ENCODE measurements around the gene SEC61B. TPM values are rescaled to one million over a fixed set of nuclear protein-coding genes. Genes with fewer than 3 reads are reported as not detected.

SEC61B gene
- total RNA-seq, 1 donor from 2014 or later = 230 TPM

DNA sequence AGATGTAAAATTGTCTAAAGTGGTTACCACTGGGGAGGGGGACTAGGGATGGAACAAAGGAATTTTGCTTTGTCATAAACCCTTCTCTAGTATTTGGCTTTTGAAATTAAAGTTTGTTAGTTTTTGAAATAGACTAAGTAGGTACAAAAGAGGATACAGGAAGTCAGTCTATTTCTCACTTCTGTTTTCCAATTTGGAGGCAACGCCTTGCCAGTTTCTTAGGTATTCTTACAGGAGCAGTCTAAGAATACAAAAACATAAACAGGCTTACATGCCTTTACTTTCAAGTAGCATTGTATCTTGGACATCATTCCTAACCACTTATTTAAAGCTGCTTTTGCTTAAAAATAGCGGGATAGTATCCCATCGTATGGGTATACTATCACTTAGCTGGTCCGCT lies 34.8 kb upstream of the SEC61B start:
- Histone ChIP-seq H3K27me3 (ENCODE audit: control insufficient read depth, insufficient read depth, low read length) (no peaks in the 10 kb centered on the region), H3K36me3 (ENCODE audit: control insufficient read depth, insufficient read depth, low read length) (no peaks in the 10 kb centered on the region), H3K4me3 (ENCODE audit: low read depth, low read length) (no peak overlapping the region)
- TF ChIP-seq, protein P1, sequence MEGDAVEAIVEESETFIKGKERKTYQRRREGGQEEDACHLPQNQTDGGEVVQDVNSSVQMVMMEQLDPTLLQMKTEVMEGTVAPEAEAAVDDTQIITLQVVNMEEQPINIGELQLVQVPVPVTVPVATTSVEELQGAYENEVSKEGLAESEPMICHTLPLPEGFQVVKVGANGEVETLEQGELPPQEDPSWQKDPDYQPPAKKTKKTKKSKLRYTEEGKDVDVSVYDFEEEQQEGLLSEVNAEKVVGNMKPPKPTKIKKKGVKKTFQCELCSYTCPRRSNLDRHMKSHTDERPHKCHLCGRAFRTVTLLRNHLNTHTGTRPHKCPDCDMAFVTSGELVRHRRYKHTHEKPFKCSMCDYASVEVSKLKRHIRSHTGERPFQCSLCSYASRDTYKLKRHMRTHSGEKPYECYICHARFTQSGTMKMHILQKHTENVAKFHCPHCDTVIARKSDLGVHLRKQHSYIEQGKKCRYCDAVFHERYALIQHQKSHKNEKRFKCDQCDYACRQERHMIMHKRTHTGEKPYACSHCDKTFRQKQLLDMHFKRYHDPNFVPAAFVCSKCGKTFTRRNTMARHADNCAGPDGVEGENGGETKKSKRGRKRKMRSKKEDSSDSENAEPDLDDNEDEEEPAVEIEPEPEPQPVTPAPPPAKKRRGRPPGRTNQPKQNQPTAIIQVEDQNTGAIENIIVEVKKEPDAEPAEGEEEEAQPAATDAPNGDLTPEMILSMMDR (IDR thresholded peaks at IDR 0.05; ENCODE audit: insufficient read depth, low read length, poor library complexity, severe bottlenecking) = no peak
- no peak for DNase-seq (ENCODE audit: low read depth)

DNA sequence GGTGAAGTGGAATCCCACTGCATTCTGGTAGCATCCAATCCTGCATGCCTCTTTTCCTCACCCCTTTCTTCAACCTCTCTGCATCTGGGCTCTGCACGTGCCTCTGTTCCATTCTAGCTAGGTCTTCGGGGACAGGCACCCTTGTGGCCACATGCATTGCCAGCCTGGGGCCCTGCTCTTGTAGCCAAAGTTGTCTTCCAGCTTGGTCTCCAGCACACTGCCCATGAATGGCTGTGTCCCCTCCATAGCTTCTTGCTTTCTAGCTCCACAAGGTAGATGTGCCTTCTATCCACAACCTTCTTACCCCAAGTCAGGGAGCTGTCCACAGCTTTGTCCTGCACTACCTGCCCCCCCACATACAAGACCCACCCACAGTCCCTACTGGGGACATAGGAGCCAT lies 32.9 kb upstream of the SEC61B start:
- no peak overlapping the region for H3K4me3 ChIP-seq (ENCODE audit: low read depth, low read length)
- no peaks in the 10 kb centered on the region for H3K27me3 ChIP-seq (ENCODE audit: control insufficient read depth, insufficient read depth, low read length)
- DNase-seq (ENCODE audit: low read depth) = no peak
- no peaks in the 10 kb centered on the region for H3K36me3 ChIP-seq (ENCODE audit: control insufficient read depth, insufficient read depth, low read length)
- TF ChIP-seq, protein P1 (IDR thresholded peaks at IDR 0.05; ENCODE audit: insufficient read depth, low read length, poor library complexity, severe bottlenecking) = no peak

DNA sequence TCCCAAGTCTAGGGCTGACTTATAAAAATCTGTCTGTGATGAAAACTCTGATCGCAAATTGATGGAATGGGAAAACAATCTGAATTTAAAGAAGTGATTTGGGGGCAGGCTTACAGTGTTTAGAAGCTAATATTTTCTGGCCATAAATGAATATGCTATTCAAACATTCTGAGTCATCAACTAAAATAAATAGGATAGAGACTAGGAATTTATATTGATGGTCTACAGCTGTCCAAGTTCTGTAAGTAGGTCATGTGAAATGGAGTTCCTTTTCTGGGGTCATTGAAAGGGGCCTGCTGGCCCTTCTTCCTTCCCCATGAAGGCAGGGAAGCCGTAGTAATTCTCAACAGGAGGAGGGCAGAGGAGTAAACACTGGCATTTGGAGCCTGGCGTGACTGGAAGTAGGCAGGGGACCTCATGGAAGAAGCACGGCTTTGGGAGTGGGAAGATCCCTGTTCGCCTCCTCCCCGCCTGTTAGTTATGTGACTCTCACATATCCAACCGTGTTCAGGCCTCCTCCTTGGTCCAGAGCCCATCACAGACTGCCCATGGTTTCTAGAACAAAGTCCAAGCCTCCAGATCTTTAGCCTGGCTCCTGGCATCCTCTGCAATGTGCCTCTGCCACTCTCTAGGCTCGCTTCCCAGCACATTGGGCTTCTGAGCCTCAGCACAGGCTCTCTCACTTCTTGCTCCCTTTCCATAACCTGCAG lies 32.0 kb upstream of the SEC61B start:
- H3K36me3 ChIP-seq (ENCODE audit: control insufficient read depth, insufficient read depth, low read length) = no peaks in the 10 kb centered on the region
- peaks cover 2% of the 10 kb centered on the region for H3K27me3 ChIP-seq (ENCODE audit: control insufficient read depth, insufficient read depth, low read length)
- DNase-seq (ENCODE audit: low read depth) = no peak
- TF ChIP-seq, protein P1 (IDR thresholded peaks at IDR 0.05; ENCODE audit: insufficient read depth, low read length, poor library complexity, severe bottlenecking) = no peak
- H3K4me3 ChIP-seq (ENCODE audit: low read depth, low read length) = no peak overlapping the region

DNA sequence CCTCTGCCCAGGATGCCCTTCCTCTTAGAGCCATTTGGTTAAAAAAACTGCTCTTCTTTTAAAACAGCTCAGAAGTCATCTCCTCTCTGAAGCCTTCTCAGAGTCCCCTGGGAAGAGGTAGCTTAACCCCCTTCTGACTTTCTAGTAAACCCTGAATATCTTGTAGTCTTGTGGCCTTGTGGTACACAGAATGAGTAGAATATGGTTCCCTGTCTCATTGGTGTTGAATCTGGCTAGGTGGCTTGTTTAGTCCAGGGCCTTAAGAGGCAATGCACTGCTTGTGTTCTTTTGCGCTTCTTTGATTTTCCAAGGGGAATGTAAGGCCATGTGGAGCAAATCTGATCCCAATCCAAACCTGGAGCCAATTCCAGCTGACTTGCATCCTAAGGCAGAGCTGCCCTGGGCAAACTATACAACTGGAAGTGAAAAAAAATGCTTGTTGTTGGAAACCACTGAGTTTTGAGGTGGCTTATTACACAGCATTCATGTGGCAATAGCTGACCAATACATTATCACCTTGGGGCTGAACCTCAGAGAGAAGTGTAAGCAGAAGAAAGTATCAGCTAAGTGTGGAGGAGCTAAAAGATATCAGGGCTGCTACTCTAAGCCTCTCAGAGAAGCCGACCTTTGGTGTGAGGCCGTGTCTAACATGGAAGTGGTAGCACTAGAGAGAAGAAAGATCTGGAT lies 31.3 kb upstream of the SEC61B start:
- Histone ChIP-seq H3K36me3 (ENCODE audit: control insufficient read depth, insufficient read depth, low read length) (no peaks in the 10 kb centered on the region), H3K4me3 (ENCODE audit: low read depth, low read length) (no peak overlapping the region), H3K27me3 (ENCODE audit: control insufficient read depth, insufficient read depth, low read length) (peaks cover 2% of the 10 kb centered on the region)
- TF ChIP-seq, protein P1 (IDR thresholded peaks at IDR 0.05; ENCODE audit: insufficient read depth, low read length, poor library complexity, severe bottlenecking) = no peak
- DNase-seq (ENCODE audit: low read depth) = no peak

DNA sequence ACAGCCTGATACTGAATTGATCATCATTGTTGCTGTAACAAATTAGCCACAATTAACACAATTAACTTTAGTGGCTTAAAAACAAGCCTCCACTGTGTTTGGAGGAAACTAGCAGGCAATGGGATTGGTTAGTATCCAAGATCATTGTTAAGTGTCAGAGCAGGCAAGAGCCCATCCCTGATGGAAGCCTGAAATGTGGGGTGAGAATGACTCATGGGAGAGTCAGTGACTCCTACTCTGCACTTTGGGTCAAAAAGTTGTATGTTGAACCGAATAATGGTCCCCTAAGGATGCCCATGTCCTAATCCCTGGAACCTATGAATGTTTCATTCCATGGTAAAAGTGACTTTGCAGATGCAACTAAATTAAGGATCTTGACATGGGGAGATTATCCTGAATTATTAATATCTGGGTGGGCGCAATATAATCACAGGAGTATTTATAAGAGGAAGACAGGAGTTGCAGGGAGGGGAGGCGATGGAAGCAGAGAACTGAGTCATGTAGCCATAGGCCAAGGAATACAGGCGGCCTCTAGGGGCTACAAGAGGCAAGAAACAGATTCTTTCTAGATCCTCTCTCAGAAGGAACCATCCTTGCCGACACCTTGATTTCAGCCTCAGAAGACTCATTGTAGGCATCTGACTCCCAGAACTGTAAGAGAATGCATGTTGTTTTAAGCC lies 29.2 kb upstream of the SEC61B start:
- H3K27me3 ChIP-seq (ENCODE audit: control insufficient read depth, insufficient read depth, low read length) = peaks cover 4% of the 10 kb centered on the region
- DNase-seq (ENCODE audit: low read depth) = no peak

More for the DNA sequence above, 29.2 kb upstream of the SEC61B start:
- Histone ChIP-seq H3K36me3 (ENCODE audit: control insufficient read depth, insufficient read depth, low read length) (no peaks in the 10 kb centered on the region), H3K4me3 (ENCODE audit: low read depth, low read length) (no peak overlapping the region)
- TF ChIP-seq, protein P1 (IDR thresholded peaks at IDR 0.05; ENCODE audit: insufficient read depth, low read length, poor library complexity, severe bottlenecking) = peak; percentile 18

All from kidney epithelial cell (primary cell).